ENCODE data around the gene ITGB3BP. TPM values are rescaled to one million over a fixed set of nuclear protein-coding genes. Genes with fewer than 3 reads are reported as not detected.
"Not testable (repeated sequence)": the region's sequence is repeated elsewhere in the genome, so short reads cannot be mapped to it uniquely, and the experiment has no call there.

The ITGB3BP gene
- 10 to 100 TPM in 1 of 4 donors, 1 to 10 TPM in 3; 4.7 to 42.9 (median 5.7) TPM for total RNA-seq

- H3K9me3 ChIP-seq: no peaks in the 10 kb centered on the region
- H3K36me3 ChIP-seq: no peaks in the 10 kb centered on the region
- H3K4me3 ChIP-seq: peak within 1 kb of the TSS; percentile 50 to 78 (median 61)
- peak within 1 kb of the TSS; percentile 76 to 94 (median 87) for H3K27ac ChIP-seq
- TF ChIP-seq CTCF (IDR thresholded peaks at IDR 0.05) (peak in 1 of 6 experiments; percentile 9), POLR2A (IDR thresholded peaks at IDR 0.05) (peak; percentile 17 to 46)
- H3K27me3 ChIP-seq: no peaks in the 10 kb centered on the region
- peaks cover 0 to 15% (median 4%) of the 10 kb centered on the region in 4 donors for H3K4me1 ChIP-seq
- peak; percentile 80 to 93 (median 86) for DNase-seq
Measured at GRCh38 chr1:63522891-63523728, at the start of gene ITGB3BP, which contains the start of gene EFCAB7. ITGB3BP (minus strand) TSS chr1:63523225; CDS start chr1:63523133, 92 bp downstream. EFCAB7 (plus strand) TSS chr1:63523525; CDS start chr1:63525573, 2,048 bp downstream.

GRCh38 chr1:63572686-63573085, 49.7 kb upstream of the ITGB3BP start:
- not testable (repeated sequence) for H3K9me3 ChIP-seq, H3K27ac ChIP-seq, H3K36me3 ChIP-seq, H3K27me3 ChIP-seq, H3K4me3 ChIP-seq, H3K4me1 ChIP-seq, DNase-seq

- TF ChIP-seq POLR2A (IDR thresholded peaks at IDR 0.05) (no peak), CTCF (IDR thresholded peaks at IDR 0.05) (no peak)
- no peaks in the 10 kb centered on the region for H3K36me3 ChIP-seq
- H3K4me3 ChIP-seq: no peak overlapping the region
- H3K27me3 ChIP-seq: no peaks in the 10 kb centered on the region
- no peaks in the 10 kb centered on the region for H3K9me3 ChIP-seq
- no peaks in the 10 kb centered on the region for H3K4me1 ChIP-seq
- H3K27ac ChIP-seq: no peak overlapping the region
- no peak for DNase-seq
Measured at GRCh38 chr1:63569640-63570316, 46.8 kb upstream of the ITGB3BP start.

GRCh38 chr1:63569068-63569467, 46.0 kb upstream of the ITGB3BP start:
- TF ChIP-seq CTCF (IDR thresholded peaks at IDR 0.05) (no peak), POLR2A (IDR thresholded peaks at IDR 0.05) (no peak)

GRCh38 chr1:63563745-63564144, 40.7 kb upstream of the ITGB3BP start:
- no peak overlapping the region for H3K4me3 ChIP-seq
- no peaks in the 10 kb centered on the region for H3K4me1 ChIP-seq
- no peak for DNase-seq
- H3K36me3 ChIP-seq: peaks cover 0 to 3% (median 0%) of the 10 kb centered on the region in 3 donors
- no peaks in the 10 kb centered on the region for H3K9me3 ChIP-seq
- H3K27me3 ChIP-seq: no peaks in the 10 kb centered on the region
- no peak overlapping the region for H3K27ac ChIP-seq
- TF ChIP-seq POLR2A (IDR thresholded peaks at IDR 0.05) (no peak), CTCF (IDR thresholded peaks at IDR 0.05) (no peak)

More at GRCh38 chr1:63569068-63569467, 46.0 kb upstream of the ITGB3BP start:
- no peak overlapping the region for H3K27ac ChIP-seq
- H3K4me1 ChIP-seq: no peaks in the 10 kb centered on the region
- H3K4me3 ChIP-seq: no peak overlapping the region
- H3K36me3 ChIP-seq: no peaks in the 10 kb centered on the region
- H3K9me3 ChIP-seq: no peaks in the 10 kb centered on the region
- no peaks in the 10 kb centered on the region for H3K27me3 ChIP-seq
- DNase-seq: no peak

- Histone ChIP-seq H3K4me1 (no peaks in the 10 kb centered on the region), H3K27ac (no peak overlapping the region), H3K27me3 (no peaks in the 10 kb centered on the region), H3K4me3 (no peak overlapping the region), H3K36me3 (peaks cover 0 to 3% (median 0%) of the 10 kb centered on the region in 3 donors), H3K9me3 (no peaks in the 10 kb centered on the region)
- no peak for DNase-seq
- TF ChIP-seq POLR2A (IDR thresholded peaks at IDR 0.05) (no peak), CTCF (IDR thresholded peaks at IDR 0.05) (no peak)
Measured at GRCh38 chr1:63559357-63559756, 36.3 kb upstream of the ITGB3BP start.

All from Peyer's patch (tissue), 4 donors.